H1 (cell line): ENCODE measurements around the gene NREP. TPM values are rescaled to one million over a fixed set of nuclear protein-coding genes. Genes with fewer than 3 reads are reported as not detected.

Source experiments
- CTCF ChIA-PET: fragments of 300-600 bp; sonication (Branson Sonifier 250); formaldehyde crosslinking; loops from one replicate; lab custom pipeline; 2021; ENCODE audit not compliant: partially characterized antibody; lab: Charles Lee
- POLR2A ChIA-PET: fragments of 300-600 bp; sonication (Branson Sonifier 250); formaldehyde crosslinking; loops from one replicate; lab custom pipeline; 2021; ENCODE audit warnings: inconsistent platforms; ENCODE audit not compliant: partially characterized antibody; lab: Charles Lee
- DNase-seq, 2 experiments: peaks; one replicate each; pipeline versions ENCODE4 v3.0.0 to v3.0.0-alpha.2; 2010 to 2022; ENCODE audit warnings: low spot score in 2 of 2, low read depth in 1 of 2, mixed read lengths in 1 of 2
- FAIRE-seq: peaks from 2 replicates; lab custom pipeline; 2011; peaks lifted over from hg19 to GRCh38; lab: Jason Lieb, UNC
- H2AFZ ChIP-seq: 2 replicates; pipeline ENCODE4 v1.8.1; 2012; ENCODE audit warnings: low read length, inconsistent platforms
- H2AK5ac ChIP-seq: 2 replicates; pipeline ENCODE4 v1.6.1; 2013; ENCODE audit warnings: low read depth, low read length
- H2BK120ac ChIP-seq: replicated peaks from 2 replicates; pipeline ENCODE3; 2013; ENCODE audit warnings: low read depth, low read length, inconsistent platforms
- H2BK12ac ChIP-seq: 2 replicates; pipeline ENCODE4 v1.6.1; 2013; ENCODE audit warnings: low read depth, low read length
- H2BK15ac ChIP-seq: 2 replicates; pipeline ENCODE4 v1.6.1; 2013; ENCODE audit warnings: low read length
- H2BK20ac ChIP-seq: 2 replicates; pipeline ENCODE4 v1.6.1; 2013; ENCODE audit warnings: low read length
- H2BK5ac ChIP-seq: 2 replicates; pipeline ENCODE4 v1.6.1; 2013; ENCODE audit warnings: low read depth, low read length
- H3K14ac ChIP-seq: 2 replicates; pipeline ENCODE4 v1.6.1; 2013; ENCODE audit warnings: inconsistent platforms; ENCODE audit not compliant: insufficient read length
- H3K18ac ChIP-seq: 2 replicates; pipeline ENCODE4 v1.6.1; 2013; ENCODE audit warnings: low read length; ENCODE audit errors: extremely low read depth
- H3K23ac ChIP-seq: 2 replicates; pipeline ENCODE4 v1.6.1; 2013; ENCODE audit warnings: inconsistent platforms; ENCODE audit not compliant: insufficient read length
- H3K23me2 ChIP-seq: 2 replicates; pipeline ENCODE4 v1.6.1; 2013; ENCODE audit warnings: low read depth, low read length
- H3K27ac ChIP-seq: 2 replicates; pipeline ENCODE4 v1.6.1; 2011; ENCODE audit warnings: low read depth, low read length, inconsistent platforms
- H3K27me3 ChIP-seq, 4 experiments: replicated peaks in 1 of 4; 1 replicate in 1 of 4; 2 replicates in 3 of 4; pipeline versions ENCODE4 v1.6.1 to v1.8.1; 2011 to 2013; ENCODE audit warnings: low read length in 3 of 4, mild to moderate bottlenecking in 3 of 4, inconsistent platforms in 2 of 4, mixed read lengths in 2 of 4, moderate library complexity in 1 of 4; ENCODE audit not compliant: control insufficient read depth in 3 of 4, insufficient read depth in 3 of 4; ENCODE audit errors: extremely low read depth in 1 of 4
- H3K36me3 ChIP-seq, 4 experiments: 2 replicates each; pipeline versions ENCODE4 v1.6.1 to v1.8.1; 2011 to 2013; ENCODE audit warnings: mild to moderate bottlenecking in 4 of 4, low read length in 3 of 4, moderate library complexity in 2 of 4, control low read depth in 1 of 4, inconsistent platforms in 1 of 4; ENCODE audit not compliant: insufficient read depth in 4 of 4, control insufficient read depth in 2 of 4
- H3K4ac ChIP-seq: replicated peaks from 2 replicates; pipeline ENCODE3; 2013; ENCODE audit warnings: low read length, low read depth, mixed read lengths, inconsistent platforms; ENCODE audit not compliant: insufficient read length
- H3K4me1 ChIP-seq, 4 experiments: replicated peaks in 1 of 4; 1 replicate in 1 of 4; 2 replicates in 3 of 4; pipeline versions ENCODE4 v1.6.1 to v1.8.1; 2011 to 2013; ENCODE audit warnings: low read length in 3 of 4, inconsistent platforms in 2 of 4, mixed read lengths in 1 of 4; ENCODE audit not compliant: insufficient read depth in 4 of 4, control insufficient read depth in 3 of 4
- H3K4me2 ChIP-seq, 2 experiments: 2 replicates each; pipeline versions ENCODE4 v1.6.1 to v1.8.1; 2011 to 2013; ENCODE audit warnings: low read depth in 2 of 2, low read length in 2 of 2, control low read depth in 1 of 2, inconsistent platforms in 1 of 2, mild to moderate bottlenecking in 1 of 2; ENCODE audit not compliant: insufficient read depth in 1 of 2
- H3K4me3 ChIP-seq, 4 experiments: fragments of 200-600, 300-600 bp in 1 of 4; sonication (generic), shearing (Covaris generic), sonication (Bioruptor Twin) in 1 of 4; 2 replicates each; pipeline versions ENCODE4 v1.5.1 to v1.8.1; 2011 to 2016; ENCODE audit warnings: low read length in 4 of 4, low read depth in 3 of 4, control low read depth in 2 of 4, inconsistent platforms in 2 of 4, mild to moderate bottlenecking in 2 of 4, mixed read lengths in 1 of 4, moderate library complexity in 1 of 4; ENCODE audit not compliant: insufficient read depth in 2 of 4; ENCODE audit errors: extremely low read depth in 1 of 4
- H3K56ac ChIP-seq: replicated peaks from 2 replicates; pipeline ENCODE3; 2013; ENCODE audit warnings: low read depth, mild to moderate bottlenecking, mixed read lengths, low read length, inconsistent platforms; ENCODE audit not compliant: insufficient read length
- H3K79me1 ChIP-seq: 2 replicates; pipeline ENCODE4 v1.6.1; 2013; ENCODE audit warnings: low read depth, low read length, control low read depth
- H3K79me2 ChIP-seq, 2 experiments: 2 replicates each; pipeline versions ENCODE4 v1.6.1 to v1.8.1; 2012 to 2013; ENCODE audit warnings: low read length in 2 of 2, mild to moderate bottlenecking in 2 of 2, inconsistent platforms in 1 of 2; ENCODE audit not compliant: insufficient read depth in 2 of 2, control insufficient read depth in 1 of 2
- H3K9ac ChIP-seq, 4 experiments: replicated peaks in 1 of 4; 1 replicate in 1 of 4; 2 replicates in 3 of 4; pipeline versions ENCODE4 v1.6.1 to v1.8.1; 2011 to 2013; ENCODE audit warnings: low read depth in 3 of 4, low read length in 3 of 4, control low read depth in 2 of 4, mild to moderate bottlenecking in 2 of 4, moderate library complexity in 2 of 4, inconsistent platforms in 1 of 4; ENCODE audit errors: extremely low read depth in 1 of 4
- H3K9me3 ChIP-seq, 2 experiments: 2 replicates each; pipeline versions ENCODE4 v1.6.1 to v1.8.1; 2012 to 2013; ENCODE audit warnings: mild to moderate bottlenecking in 2 of 2, moderate library complexity in 2 of 2, control low read depth in 1 of 2, inconsistent platforms in 1 of 2, low read depth in 1 of 2, low read length in 1 of 2, mixed read lengths in 1 of 2; ENCODE audit not compliant: insufficient read depth in 2 of 2
- H4K20me1 ChIP-seq, 2 experiments: replicated peaks in 1 of 2; 2 replicates each; pipeline versions ENCODE3 to v1.8.1; 2011 to 2013; ENCODE audit warnings: inconsistent platforms in 2 of 2, low read length in 2 of 2, mild to moderate bottlenecking in 1 of 2; ENCODE audit not compliant: insufficient read depth in 2 of 2, control insufficient read depth in 1 of 2
- H4K5ac ChIP-seq: 2 replicates; pipeline ENCODE4 v1.6.1; 2013; ENCODE audit warnings: low read length, low read depth, mixed read lengths, inconsistent platforms; ENCODE audit not compliant: insufficient read length
- H4K8ac ChIP-seq: 2 replicates; pipeline ENCODE4 v1.8.0; 2013; ENCODE audit warnings: mild to moderate bottlenecking, moderate library complexity, low read length, inconsistent platforms; ENCODE audit not compliant: insufficient read depth; ENCODE audit errors: extremely low read depth
- H4K91ac ChIP-seq: replicated peaks from 2 replicates; pipeline ENCODE3; 2013; ENCODE audit warnings: low read length, mixed read lengths, inconsistent platforms; ENCODE audit not compliant: insufficient read length
- BRCA1 ChIP-seq: IDR thresholded peaks from 2 replicates; pipeline ENCODE4 v1.6.1; 2012; ENCODE audit warnings: low read depth, low read length, improper control_type of control experiment
- EP300 ChIP-seq, 2 experiments: IDR thresholded peaks; 1 replicate in 1 of 2; 2 replicates in 1 of 2; pipeline ENCODE4 v1.6.1; 2011 to 2012; ENCODE audit warnings: low read depth in 2 of 2, low read length in 2 of 2, mild to moderate bottlenecking in 2 of 2, borderline replicate concordance in 1 of 2, inconsistent platforms in 1 of 2, moderate library complexity in 1 of 2
- GABPA ChIP-seq: IDR thresholded peaks from 2 replicates; pipeline ENCODE4 v1.6.1; 2011; ENCODE audit warnings: mild to moderate bottlenecking, low read length, moderate library complexity, borderline replicate concordance; ENCODE audit not compliant: insufficient read depth
- WGBS, 2 experiments: shearing (Covaris generic) in 1 of 2; methylation state at CpG; one replicate each; pipeline versions ENCODE4 v1.1.6 to v1.1.7; 2013 to 2015; ENCODE audit warnings: low lambda C conversion rate in 2 of 2, mixed read lengths in 2 of 2, inconsistent platforms in 1 of 2, low coverage in 1 of 2, missing lambda C conversion rate in 1 of 2; ENCODE audit not compliant: insufficient replicate concordance in 2 of 2, insufficient coverage in 1 of 2, insufficient read length in 1 of 2; ENCODE audit errors: extremely low coverage in 1 of 2, missing lambda C conversion rate in 1 of 2; 5-methylcytosine and 5-hydroxymethylcytosine counted together
- polyA plus RNA-seq, 7 experiments: library from polyadenylated mRNA; depleted of rRNA in 3 of 7; stranded (reverse) in 5 of 7; unstranded in 2 of 7; fragments of >200 nt in 5 of 7; fragments of 200-250 nt in 2 of 7; gene quantifications; 1 replicate in 5 of 7; 2 replicates in 1 of 7; 4 replicates in 1 of 7; pipeline versions ENCODE4 v1.2.1 to v1.2.3, GENCODE V29; 2011 to 2013; ENCODE audit warnings: missing spikeins in 2 of 7, mixed read lengths in 2 of 7
- total RNA-seq: library from RNA; stranded (reverse); fragmentation: NEBNext Ultra II Directional; extraction: Animal tissue kit (Norgen Biotek cat#: 25700); gene quantifications from 2 replicates; pipeline ENCODE4 v1.2.1, GENCODE V29; 2021

Gene NREP
- total and polyA plus RNA-seq, 2 of the 8 experiments (the other 6 are each of a cell fraction or from before 2014, with no cell fraction given): 254 to 301 TPM

DNA sequence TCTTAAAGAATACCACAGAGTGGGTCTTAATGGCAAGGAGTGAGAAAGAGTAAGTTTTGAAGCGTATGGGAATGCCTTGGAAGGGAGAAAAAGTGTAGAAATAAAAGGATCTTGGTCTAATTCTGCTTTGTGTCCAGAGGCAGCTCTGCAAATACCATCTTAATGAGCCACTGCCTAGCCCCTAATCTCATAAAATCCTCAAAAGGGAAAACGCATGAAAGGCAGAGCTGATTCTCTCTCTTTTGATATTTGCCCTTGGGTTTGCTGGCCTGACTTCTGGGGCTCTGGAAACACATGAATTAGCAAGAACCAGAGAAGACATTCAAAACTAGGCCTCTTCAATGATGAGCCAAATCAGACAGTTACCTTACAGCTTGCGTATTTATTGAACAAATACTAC, 28.1 kb downstream of the NREP start:
- TF ChIP-seq EP300 (IDR thresholded peaks at IDR 0.05; ENCODE audit: borderline replicate concordance in 1 of 2, low read depth in 2 of 2, low read length in 2 of 2) (no peak), GABPA (no peak), BRCA1 (no peak)
- no peak overlapping the region for H3K18ac ChIP-seq
- H4K5ac ChIP-seq: no peak overlapping the region
- no peak overlapping the region for H2BK15ac ChIP-seq
- H3K14ac ChIP-seq: no peak overlapping the region
- H3K4me2 ChIP-seq: no peak overlapping the region
- H3K4me1 ChIP-seq: no peaks in the 10 kb centered on the region
- H3K27ac ChIP-seq: no peak overlapping the region
- no peak overlapping the region for H3K9ac ChIP-seq
- no peaks in the 10 kb centered on the region for H3K79me1 ChIP-seq
- no peak overlapping the region for H3K23ac ChIP-seq
- no peak overlapping the region for H2BK120ac ChIP-seq
- H3K56ac ChIP-seq: no peak overlapping the region
- H3K27me3 ChIP-seq: no peaks in the 10 kb centered on the region
- no peak overlapping the region for H2AFZ ChIP-seq
- POLR2A ChIA-PET: interaction anchor here (2.6 kb wide), 1 partner anchor 28 kb away, joined by 12 read pairs; the partner anchor contains the start of gene NREP
- WGBS, 2 experiments: 92 to 100% methylated on average over 1 to 3 of the region's 3 CpGs
- H4K91ac ChIP-seq: no peak overlapping the region
- no peaks in the 10 kb centered on the region for H3K9me3 ChIP-seq
- H2BK12ac ChIP-seq: no peak overlapping the region
- no peak overlapping the region for H2BK20ac ChIP-seq
- H3K36me3 ChIP-seq: peaks cover 4 to 56% (median 20%) of the 10 kb centered on the region in 4 experiments
- peak; percentile 13 for FAIRE-seq
- H4K20me1 ChIP-seq: no peaks in the 10 kb centered on the region
- no peak overlapping the region for H3K4me3 ChIP-seq
- CTCF ChIA-PET: interaction anchor here (1.1 to 1.4 kb wide), 3 partner anchors 9 to 178 kb away, joined by 4 to 5 read pairs (median 4); no protein-coding TSS in a partner anchor
- H3K23me2 ChIP-seq: no peaks in the 10 kb centered on the region
- no peak overlapping the region for H2AK5ac ChIP-seq
- H3K4ac ChIP-seq: no peak overlapping the region
- no peak overlapping the region for H2BK5ac ChIP-seq
- H4K8ac ChIP-seq: no peak overlapping the region
- DNase-seq: no peak
- H3K79me2 ChIP-seq: no peaks in the 10 kb centered on the region
